NT2/D1 (cell line): ENCODE measurements around the gene DUSP7.

Source experiments
- SUZ12 ChIP-seq: IDR thresholded peaks from 2 replicates; pipeline ENCODE4 v1.6.1; 2011; ENCODE audit not compliant: insufficient read length, insufficient read depth; ENCODE audit errors: extremely low read depth
- YY1 ChIP-seq: IDR thresholded peaks from 2 replicates; pipeline ENCODE4 v1.6.1; 2011; ENCODE audit not compliant: insufficient read length, insufficient read depth
- ZNF274 ChIP-seq: IDR thresholded peaks from 2 replicates; pipeline ENCODE4 v1.6.1; 2011; ENCODE audit warnings: mild to moderate bottlenecking, low read depth, low read length

- no peak for TF ChIP-seq ZNF274
- TF ChIP-seq SUZ12 = no peak
- no peak for TF ChIP-seq YY1
These were observed 16.5 kb downstream of the DUSP7 start for GRCh38 chr3:52039846-52040245.
